HG03442 (cell line): ENCODE results near the gene PDSS2.
A peak's percentile ranks its signal among the peaks of the same experiment; 100 is the strongest.
"Not testable (repeated sequence)": the region's sequence is repeated elsewhere in the genome, so short reads cannot be mapped to it uniquely, and the experiment has no call there.

ENCODE experiments used
- ATAC-seq: cut with Tn5 transposase; IDR thresholded peaks from one replicate; pipeline ENCODE4 v1.9.1; 2021; ENCODE audit warnings: mild to moderate bottlenecking, moderate library complexity; ENCODE audit not compliant: unreplicated experiment

PDSS2 gene

GRCh38 chr6:107459283-107460082 is at the start of gene PDSS2:
Gene PDSS2, minus strand, starts transcription at chr6:107459564. Its CDS starts 279 bp downstream, at chr6:107459285.
- ATAC-seq = peak; percentile 90

- ATAC-seq = no peak
Measured at GRCh38 chr6:107506145-107506544, 46.8 kb upstream of the PDSS2 start.

GRCh38 chr6:107504270-107505026 is 45.1 kb upstream of the PDSS2 start:
- no peak for ATAC-seq

GRCh38 chr6:107496892-107497684 is 37.7 kb upstream of the PDSS2 start:
- ATAC-seq = no peak

- no peak for ATAC-seq
Measured at GRCh38 chr6:107495971-107496370, 36.6 kb upstream of the PDSS2 start.

- no peak for ATAC-seq
Measured at GRCh38 chr6:107495196-107495643, 35.9 kb upstream of the PDSS2 start.

GRCh38 chr6:107493158-107494057 is 34.0 kb upstream of the PDSS2 start:
- ATAC-seq = no peak

- no peak for ATAC-seq
Measured at GRCh38 chr6:107491760-107492660, 32.6 kb upstream of the PDSS2 start.

GRCh38 chr6:107491138-107491609 is 31.8 kb upstream of the PDSS2 start:
- no peak for ATAC-seq

- ATAC-seq = no peak
Measured at GRCh38 chr6:107490566-107491137, 31.3 kb upstream of the PDSS2 start.

- ATAC-seq = peak; percentile 44
Measured at GRCh38 chr6:107489636-107490565, 30.5 kb upstream of the PDSS2 start, which contains the start of gene SOBP. Gene SOBP, plus strand, starts transcription at chr6:107490117. Its CDS starts 500 bp downstream, at chr6:107490617.

GRCh38 chr6:107488875-107489635 is 29.7 kb upstream of the PDSS2 start:
- no peak for ATAC-seq

GRCh38 chr6:107488174-107488874 is 29.0 kb upstream of the PDSS2 start:
- no peak for ATAC-seq

GRCh38 chr6:107485157-107485556 is 25.8 kb upstream of the PDSS2 start:
- no peak for ATAC-seq

- no peak for ATAC-seq
Measured at GRCh38 chr6:107479089-107479690, 19.8 kb upstream of the PDSS2 start.

GRCh38 chr6:107475826-107476225 is 16.5 kb upstream of the PDSS2 start:
- not testable (repeated sequence) for ATAC-seq
